WTC11 (cell line): ENCODE measurements around the gene DNA2. TPM values are rescaled to one million over a fixed set of nuclear protein-coding genes. Genes with fewer than 3 reads are reported as not detected.
A peak's percentile ranks its signal among the peaks of the same experiment; 100 is the strongest.

Experiments used
- ATAC-seq: fragments of 200-7000 bp; cut with Tn5 transposase; 2 replicates; pipeline ENCODE4 v1.10.0; 2021; ENCODE audit warnings: mild to moderate bottlenecking, moderate library complexity
- CTCF ChIA-PET: fragments of 300-600 bp; sonication (Branson Sonifier 250); formaldehyde crosslinking; loops from one replicate; lab custom pipeline; 2021; ENCODE audit warnings: antibody characterized with exemption; lab: Charles Lee
- POLR2A ChIA-PET: fragments of 350-600 bp; sonication (Branson Sonifier 250); formaldehyde crosslinking; loops from one replicate; lab custom pipeline; 2021; ENCODE audit warnings: antibody characterized with exemption; lab: Charles Lee
- DNase-seq: peaks from one replicate; pipeline ENCODE4 v3.0.0; 2021; ENCODE audit warnings: low spot score
- H3K27ac Mint-ChIP-seq: 2 replicates; pipeline ENCODE4 v1.8.0; 2021; ENCODE audit warnings: mixed read lengths
- H3K27me3 Mint-ChIP-seq: 2 replicates; pipeline ENCODE4 v1.8.0; 2021; ENCODE audit warnings: low read depth, mild to moderate bottlenecking, moderate library complexity, mixed read lengths
- H3K36me3 Mint-ChIP-seq: 2 replicates; pipeline ENCODE4 v1.8.0; 2021; ENCODE audit warnings: mixed read lengths
- H3K4me1 Mint-ChIP-seq: 2 replicates; pipeline ENCODE4 v1.8.0; 2022; ENCODE audit warnings: mixed read lengths
- H3K4me3 Mint-ChIP-seq: 2 replicates; pipeline ENCODE4 v1.8.0; 2021; ENCODE audit warnings: mild to moderate bottlenecking, moderate library complexity, mixed read lengths
- H3K9me3 Mint-ChIP-seq: 2 replicates; pipeline ENCODE4 v1.8.0; 2021; ENCODE audit warnings: mixed read lengths
- CREB1 ChIP-seq: sonication (generic); formaldehyde crosslinking; IDR thresholded peaks from 2 replicates; pipeline ENCODE4 v1.8.0; 2023; ENCODE audit warnings: mild to moderate bottlenecking, missing genetic modification reagents
- CREM ChIP-seq: sonication (generic); formaldehyde crosslinking; IDR thresholded peaks from 2 replicates; pipeline ENCODE4 v1.8.1; 2022; ENCODE audit warnings: mild to moderate bottlenecking, missing genetic modification reagents, moderate library complexity
- EMX1 ChIP-seq: fragments of 250-450 bp; sonication (Bioruptor Pico); IDR thresholded peaks from 2 replicates; pipeline ENCODE4 v1.8.0; 2021; ENCODE audit warnings: mild to moderate bottlenecking
- GABPB1 ChIP-seq: sonication (generic); formaldehyde crosslinking; IDR thresholded peaks from 2 replicates; pipeline ENCODE4 v1.8.1; 2023; ENCODE audit warnings: mild to moderate bottlenecking, missing genetic modification reagents
- NFYB ChIP-seq: sonication (generic); formaldehyde crosslinking; conservative IDR thresholded peaks from 2 replicates; pipeline ENCODE4 v1.8.0; 2022; ENCODE audit warnings: low read depth, missing genetic modification reagents
- SMAD3 ChIP-seq: sonication (generic); formaldehyde crosslinking; IDR thresholded peaks from 2 replicates; pipeline ENCODE4 v1.8.0; 2022; ENCODE audit warnings: missing genetic modification reagents, mild to moderate bottlenecking, borderline replicate concordance
- SOX15 ChIP-seq: fragments of 250-450 bp; sonication (Bioruptor Pico); IDR thresholded peaks from 2 replicates; pipeline ENCODE4 v1.9.0; 2021; ENCODE audit warnings: mild to moderate bottlenecking
- TP53 ChIP-seq: sonication (generic); formaldehyde crosslinking; IDR thresholded peaks from 2 replicates; pipeline ENCODE4 v1.8.1; 2023; ENCODE audit warnings: mild to moderate bottlenecking, missing genetic modification reagents
- ZNF263 ChIP-seq: sonication (generic); formaldehyde crosslinking; IDR thresholded peaks from 2 replicates; pipeline ENCODE4 v1.8.1; 2022; ENCODE audit warnings: low read depth, mild to moderate bottlenecking, moderate library complexity, missing genetic modification reagents
- ZNF317 ChIP-seq: sonication (generic); formaldehyde crosslinking; IDR thresholded peaks from 2 replicates; pipeline ENCODE4 v1.8.1; 2023; ENCODE audit warnings: low read depth, mild to moderate bottlenecking, moderate library complexity, missing genetic modification reagents, borderline replicate concordance
- ZNF671 ChIP-seq: fragments of 250-450 bp; sonication (Bioruptor Pico); IDR thresholded peaks from 2 replicates; pipeline ENCODE4 v1.8.0; 2021; ENCODE audit warnings: mild to moderate bottlenecking
- total RNA-seq: library from RNA; stranded (reverse); gene quantifications from 3 replicates; pipeline ENCODE4 v1.2.3, GENCODE V29; 2021
- TF ChIP-seq, protein P1 (sequence below): sonication (generic); formaldehyde crosslinking; IDR thresholded peaks from 2 replicates; pipeline ENCODE4 v1.8.0; 2022; ENCODE audit warnings: missing genetic modification reagents
- TF ChIP-seq, protein P2 (sequence below): fragments of 250-450 bp; sonication (Bioruptor Pico); IDR thresholded peaks from 2 replicates; pipeline ENCODE4 v1.8.0; 2021; ENCODE audit warnings: mild to moderate bottlenecking
- TF ChIP-seq, protein P3 (sequence below): sonication (generic); formaldehyde crosslinking; IDR thresholded peaks from 2 replicates; pipeline ENCODE4 v1.8.1; 2023; ENCODE audit warnings: mild to moderate bottlenecking, missing genetic modification reagents, moderate library complexity
- TF ChIP-seq, protein P4 (sequence below): sonication (generic); formaldehyde crosslinking; conservative IDR thresholded peaks from 2 replicates; pipeline ENCODE4 v1.8.1; 2022; ENCODE audit warnings: mild to moderate bottlenecking, missing genetic modification reagents
- TF ChIP-seq, protein P5 (sequence below): sonication (generic); formaldehyde crosslinking; IDR thresholded peaks from 2 replicates; pipeline ENCODE4 v1.8.0; 2022; ENCODE audit warnings: mild to moderate bottlenecking, missing genetic modification reagents
- TF ChIP-seq, protein P6 (sequence below): sonication (generic); formaldehyde crosslinking; IDR thresholded peaks from 2 replicates; pipeline ENCODE4 v1.8.1; 2022; ENCODE audit warnings: low read depth, mild to moderate bottlenecking, moderate library complexity, missing genetic modification reagents, borderline replicate concordance
- TF ChIP-seq, protein P7 (sequence below): sonication (generic); formaldehyde crosslinking; IDR thresholded peaks from 2 replicates; pipeline ENCODE4 v1.8.0; 2022; ENCODE audit warnings: mild to moderate bottlenecking, missing genetic modification reagents

The DNA2 gene
- total RNA-seq, 1 experiment from 2014 or later = 46.3 TPM

DNA sequence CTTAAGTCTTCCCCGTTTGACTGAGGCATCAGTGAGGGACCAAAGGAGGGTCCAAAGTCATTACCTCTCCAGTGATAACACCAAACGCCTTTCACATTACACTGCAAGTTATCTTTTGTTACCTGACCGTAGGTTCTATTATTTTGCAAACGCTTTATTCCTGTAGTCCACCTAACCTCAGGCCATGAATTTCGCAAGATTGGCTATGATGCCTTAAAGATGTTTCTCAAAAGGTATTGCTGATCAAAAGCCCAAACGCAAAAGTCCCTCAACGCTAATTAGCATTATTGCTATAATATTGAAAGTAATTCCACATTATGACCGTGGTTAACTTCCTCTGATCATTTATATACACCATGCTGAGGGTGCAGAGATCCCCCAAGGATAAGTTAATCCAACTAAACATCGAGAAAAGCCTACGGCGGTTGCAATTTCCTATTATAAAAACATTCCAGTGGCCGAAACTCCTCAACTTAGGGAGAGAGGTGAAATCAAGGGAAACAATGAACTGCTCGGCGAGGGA is 649 bp downstream of the DNA2 start (continued):
- TF ChIP-seq, protein P1, sequence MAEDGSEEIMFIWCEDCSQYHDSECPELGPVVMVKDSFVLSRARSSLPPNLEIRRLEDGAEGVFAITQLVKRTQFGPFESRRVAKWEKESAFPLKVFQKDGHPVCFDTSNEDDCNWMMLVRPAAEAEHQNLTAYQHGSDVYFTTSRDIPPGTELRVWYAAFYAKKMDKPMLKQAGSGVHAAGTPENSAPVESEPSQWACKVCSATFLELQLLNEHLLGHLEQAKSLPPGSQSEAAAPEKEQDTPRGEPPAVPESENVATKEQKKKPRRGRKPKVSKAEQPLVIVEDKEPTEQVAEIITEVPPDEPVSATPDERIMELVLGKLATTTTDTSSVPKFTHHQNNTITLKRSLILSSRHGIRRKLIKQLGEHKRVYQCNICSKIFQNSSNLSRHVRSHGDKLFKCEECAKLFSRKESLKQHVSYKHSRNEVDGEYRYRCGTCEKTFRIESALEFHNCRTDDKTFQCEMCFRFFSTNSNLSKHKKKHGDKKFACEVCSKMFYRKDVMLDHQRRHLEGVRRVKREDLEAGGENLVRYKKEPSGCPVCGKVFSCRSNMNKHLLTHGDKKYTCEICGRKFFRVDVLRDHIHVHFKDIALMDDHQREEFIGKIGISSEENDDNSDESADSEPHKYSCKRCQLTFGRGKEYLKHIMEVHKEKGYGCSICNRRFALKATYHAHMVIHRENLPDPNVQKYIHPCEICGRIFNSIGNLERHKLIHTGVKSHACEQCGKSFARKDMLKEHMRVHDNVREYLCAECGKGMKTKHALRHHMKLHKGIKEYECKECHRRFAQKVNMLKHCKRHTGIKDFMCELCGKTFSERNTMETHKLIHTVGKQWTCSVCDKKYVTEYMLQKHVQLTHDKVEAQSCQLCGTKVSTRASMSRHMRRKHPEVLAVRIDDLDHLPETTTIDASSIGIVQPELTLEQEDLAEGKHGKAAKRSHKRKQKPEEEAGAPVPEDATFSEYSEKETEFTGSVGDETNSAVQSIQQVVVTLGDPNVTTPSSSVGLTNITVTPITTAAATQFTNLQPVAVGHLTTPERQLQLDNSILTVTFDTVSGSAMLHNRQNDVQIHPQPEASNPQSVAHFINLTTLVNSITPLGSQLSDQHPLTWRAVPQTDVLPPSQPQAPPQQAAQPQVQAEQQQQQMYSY (CRISPR knock-in tag) = no peak
- TF ChIP-seq, protein P2, sequence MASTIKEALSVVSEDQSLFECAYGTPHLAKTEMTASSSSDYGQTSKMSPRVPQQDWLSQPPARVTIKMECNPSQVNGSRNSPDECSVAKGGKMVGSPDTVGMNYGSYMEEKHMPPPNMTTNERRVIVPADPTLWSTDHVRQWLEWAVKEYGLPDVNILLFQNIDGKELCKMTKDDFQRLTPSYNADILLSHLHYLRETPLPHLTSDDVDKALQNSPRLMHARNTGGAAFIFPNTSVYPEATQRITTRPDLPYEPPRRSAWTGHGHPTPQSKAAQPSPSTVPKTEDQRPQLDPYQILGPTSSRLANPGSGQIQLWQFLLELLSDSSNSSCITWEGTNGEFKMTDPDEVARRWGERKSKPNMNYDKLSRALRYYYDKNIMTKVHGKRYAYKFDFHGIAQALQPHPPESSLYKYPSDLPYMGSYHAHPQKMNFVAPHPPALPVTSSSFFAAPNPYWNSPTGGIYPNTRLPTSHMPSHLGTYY (CRISPR knock-in tag) = no peak
- TF ChIP-seq EMX1 (CRISPR knock-in tag) (no peak), TP53 (CRISPR knock-in tag) (no peak), ZNF263 (CRISPR knock-in tag) (no peak), GABPB1 (CRISPR knock-in tag) (no peak)
- TF ChIP-seq, protein P3, sequence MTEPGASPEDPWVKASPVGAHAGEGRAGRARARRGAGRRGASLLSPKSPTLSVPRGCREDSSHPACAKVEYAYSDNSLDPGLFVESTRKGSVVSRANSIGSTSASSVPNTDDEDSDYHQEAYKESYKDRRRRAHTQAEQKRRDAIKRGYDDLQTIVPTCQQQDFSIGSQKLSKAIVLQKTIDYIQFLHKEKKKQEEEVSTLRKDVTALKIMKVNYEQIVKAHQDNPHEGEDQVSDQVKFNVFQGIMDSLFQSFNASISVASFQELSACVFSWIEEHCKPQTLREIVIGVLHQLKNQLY (CRISPR knock-in tag) = no peak
- TF ChIP-seq, protein P4, sequence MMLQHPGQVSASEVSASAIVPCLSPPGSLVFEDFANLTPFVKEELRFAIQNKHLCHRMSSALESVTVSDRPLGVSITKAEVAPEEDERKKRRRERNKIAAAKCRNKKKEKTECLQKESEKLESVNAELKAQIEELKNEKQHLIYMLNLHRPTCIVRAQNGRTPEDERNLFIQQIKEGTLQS (CRISPR knock-in tag) = no peak
- TF ChIP-seq, protein P5, sequence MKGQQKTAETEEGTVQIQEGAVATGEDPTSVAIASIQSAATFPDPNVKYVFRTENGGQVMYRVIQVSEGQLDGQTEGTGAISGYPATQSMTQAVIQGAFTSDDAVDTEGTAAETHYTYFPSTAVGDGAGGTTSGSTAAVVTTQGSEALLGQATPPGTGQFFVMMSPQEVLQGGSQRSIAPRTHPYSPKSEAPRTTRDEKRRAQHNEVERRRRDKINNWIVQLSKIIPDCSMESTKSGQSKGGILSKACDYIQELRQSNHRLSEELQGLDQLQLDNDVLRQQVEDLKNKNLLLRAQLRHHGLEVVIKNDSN (CRISPR knock-in tag) = no peak

DNA sequence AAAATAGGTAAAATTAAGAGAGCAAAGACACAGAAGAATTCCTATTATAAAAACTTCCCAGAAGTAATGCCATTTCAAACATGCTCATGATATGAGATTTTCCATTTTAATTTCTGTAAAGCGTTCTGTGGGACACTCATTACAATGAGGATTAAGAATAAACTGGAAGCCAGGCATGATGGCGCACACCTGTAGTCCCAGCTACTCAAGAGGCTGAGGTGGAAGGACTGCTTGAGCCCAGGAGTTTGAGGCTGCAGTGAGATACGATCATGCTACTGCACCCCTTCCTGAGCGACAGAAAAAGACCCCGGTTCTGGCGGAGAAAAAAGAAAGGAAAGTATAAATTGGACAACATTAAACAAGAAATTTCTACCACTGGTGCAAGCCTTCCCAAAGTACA is 1.5 kb downstream of the DNA2 start:
- no peak for DNase-seq
- Mint-ChIP-seq H3K9me3 (no peaks in the 10 kb centered on the region; the same call in 1 of the 2 replicates), H3K27me3 (peaks cover 12% of the 10 kb centered on the region), H3K27ac (peak overlapping the region; percentile 36; the same call in 1 of the 2 replicates), H3K36me3 (peaks cover 43% of the 10 kb centered on the region), H3K4me3 (peak overlapping the region; percentile 96), H3K4me1 (peaks cover 24% of the 10 kb centered on the region)
- ChIA-PET CTCF (interaction anchor here (1.0 kb wide), 1 partner anchor 80 kb away, joined by 4 read pairs; no protein-coding TSS in a partner anchor), POLR2A (no interaction called here)
- no peak for TF ChIP-seq ZNF671 (CRISPR knock-in tag)
- TF ChIP-seq, protein P6, sequence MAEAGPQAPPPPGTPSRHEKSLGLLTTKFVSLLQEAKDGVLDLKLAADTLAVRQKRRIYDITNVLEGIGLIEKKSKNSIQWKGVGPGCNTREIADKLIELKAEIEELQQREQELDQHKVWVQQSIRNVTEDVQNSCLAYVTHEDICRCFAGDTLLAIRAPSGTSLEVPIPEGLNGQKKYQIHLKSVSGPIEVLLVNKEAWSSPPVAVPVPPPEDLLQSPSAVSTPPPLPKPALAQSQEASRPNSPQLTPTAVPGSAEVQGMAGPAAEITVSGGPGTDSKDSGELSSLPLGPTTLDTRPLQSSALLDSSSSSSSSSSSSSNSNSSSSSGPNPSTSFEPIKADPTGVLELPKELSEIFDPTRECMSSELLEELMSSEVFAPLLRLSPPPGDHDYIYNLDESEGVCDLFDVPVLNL (CRISPR knock-in tag) = no peak
- no peak for TF ChIP-seq ZNF263 (CRISPR knock-in tag)
- TF ChIP-seq EMX1 (CRISPR knock-in tag) = no peak
- TF ChIP-seq CREB1 (CRISPR knock-in tag) = no peak
- no peak for TF ChIP-seq CREM (CRISPR knock-in tag)
- no peak for TF ChIP-seq SOX15 (CRISPR knock-in tag)
- no peak for TF ChIP-seq NFYB (CRISPR knock-in tag)
- TF ChIP-seq ZNF317 = no peak
- TF ChIP-seq, protein P7, sequence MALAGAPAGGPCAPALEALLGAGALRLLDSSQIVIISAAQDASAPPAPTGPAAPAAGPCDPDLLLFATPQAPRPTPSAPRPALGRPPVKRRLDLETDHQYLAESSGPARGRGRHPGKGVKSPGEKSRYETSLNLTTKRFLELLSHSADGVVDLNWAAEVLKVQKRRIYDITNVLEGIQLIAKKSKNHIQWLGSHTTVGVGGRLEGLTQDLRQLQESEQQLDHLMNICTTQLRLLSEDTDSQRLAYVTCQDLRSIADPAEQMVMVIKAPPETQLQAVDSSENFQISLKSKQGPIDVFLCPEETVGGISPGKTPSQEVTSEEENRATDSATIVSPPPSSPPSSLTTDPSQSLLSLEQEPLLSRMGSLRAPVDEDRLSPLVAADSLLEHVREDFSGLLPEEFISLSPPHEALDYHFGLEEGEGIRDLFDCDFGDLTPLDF (CRISPR knock-in tag) = no peak
- no peak for TF ChIP-seq SMAD3
- no peak for ATAC-seq
